ENCODE measurements around the gene AKR1B15.
"Not testable (repeated sequence)": the region's sequence is repeated elsewhere in the genome, so short reads cannot be mapped to it uniquely, and the experiment has no call there.

AKR1B15 gene

GRCh38 chr7:134533288-134533771 lies 15.6 kb upstream of the AKR1B15 start:
- no peak for DNase-seq

DNA sequence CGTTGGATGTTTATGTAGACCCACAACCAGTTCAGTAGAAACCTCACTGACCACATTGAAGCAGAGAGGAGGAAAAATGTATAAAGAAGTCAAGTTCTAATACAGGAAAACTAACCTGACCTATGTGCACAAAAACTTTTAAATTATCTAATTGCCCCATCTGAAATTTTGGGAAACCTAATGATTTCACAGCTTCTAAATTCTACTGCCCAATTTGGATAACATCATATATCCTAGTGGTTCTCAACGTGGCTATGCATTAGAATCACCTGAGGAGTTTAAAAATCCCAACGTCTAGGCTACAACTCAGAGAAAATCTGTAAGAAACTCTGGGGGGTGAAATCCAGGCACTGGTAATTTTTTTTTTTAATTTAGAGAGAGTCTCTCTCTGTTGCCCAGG lies 14.3 kb upstream of the AKR1B15 start:
- DNase-seq, result no peak

DNA sequence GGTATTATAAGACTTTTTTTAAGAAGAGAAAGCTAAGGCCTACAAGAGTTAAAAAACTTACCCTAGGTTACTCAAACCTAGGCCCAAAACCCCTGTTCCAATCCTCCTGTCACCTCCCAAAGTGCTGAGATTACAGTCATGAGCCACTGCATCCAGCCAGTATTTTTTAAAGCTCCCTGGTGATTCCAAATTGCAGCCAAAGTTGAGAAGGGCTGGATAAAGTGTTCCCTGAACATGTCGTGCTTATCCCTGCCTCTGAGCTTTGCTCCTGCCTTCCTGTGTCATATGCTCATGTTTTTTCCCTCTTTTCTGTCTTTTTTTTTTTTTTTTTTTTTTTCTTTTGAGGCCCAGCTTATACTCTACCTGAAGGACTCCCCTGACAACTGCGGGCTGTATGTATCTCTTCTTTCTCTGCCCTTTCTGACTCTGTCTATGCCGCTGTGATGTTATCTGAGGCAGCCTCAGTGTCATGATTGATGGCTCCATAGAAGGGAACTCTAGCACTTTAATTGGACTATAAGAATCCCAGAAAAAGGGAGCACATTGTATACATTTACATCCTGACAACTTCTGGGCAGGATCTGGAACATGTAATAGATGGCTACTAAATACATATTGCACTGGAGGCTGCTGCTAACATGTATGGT lies 13.5 kb upstream of the AKR1B15 start:
- no peak for DNase-seq

DNA sequence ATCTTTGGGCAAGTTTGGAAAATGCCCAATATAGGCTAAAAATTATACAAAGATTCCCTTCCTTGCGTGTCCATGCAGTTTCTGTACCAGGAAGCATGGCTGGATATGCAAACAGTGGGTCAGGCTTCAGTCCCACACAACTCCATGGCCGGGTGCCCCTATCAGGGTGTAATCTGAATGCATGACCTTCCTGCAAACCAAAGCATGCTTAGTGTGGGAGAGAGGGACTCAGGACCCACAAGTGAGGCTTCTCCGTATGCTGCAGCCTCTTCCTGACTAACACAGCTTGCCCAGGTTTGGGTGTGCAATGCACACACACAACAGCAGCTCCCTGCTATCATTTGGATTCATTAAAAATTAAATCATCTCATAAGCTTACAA lies 13.0 kb upstream of the AKR1B15 start:
- no peak for DNase-seq

DNA sequence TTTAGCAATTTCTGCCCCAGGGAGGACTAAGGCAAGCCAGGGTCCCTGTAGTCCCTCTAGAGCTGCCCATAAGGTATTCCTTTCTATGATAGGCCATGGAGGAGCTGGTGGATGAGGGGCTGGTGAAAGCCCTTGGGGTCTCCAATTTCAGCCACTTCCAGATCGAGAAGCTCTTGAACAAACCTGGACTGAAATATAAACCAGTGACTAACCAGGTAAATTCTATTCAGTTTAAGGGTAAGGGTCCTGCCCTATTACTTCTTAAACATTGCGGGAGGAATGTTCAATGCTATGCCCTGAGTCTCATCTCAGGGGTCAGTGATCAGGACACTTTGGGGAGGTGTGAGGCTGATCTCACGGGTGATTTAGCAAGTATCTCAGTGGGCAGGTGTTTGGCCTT lies 12.4 kb upstream of the AKR1B15 start:
- DNase-seq, result not testable (repeated sequence)

- DNase-seq, result not testable (repeated sequence)
Observed at GRCh38 chr7:134537273-134537781, 11.6 kb upstream of the AKR1B15 start.

GRCh38 chr7:134539380-134540004 lies 9.4 kb upstream of the AKR1B15 start:
- DNase-seq, result no peak

- DNase-seq, result not testable (repeated sequence)
Observed at GRCh38 chr7:134541501-134542194, 7.3 kb upstream of the AKR1B15 start.

GRCh38 chr7:134542195-134542771 lies 6.6 kb upstream of the AKR1B15 start:
- no peak for DNase-seq

GRCh38 chr7:134545380-134545779 lies 3.5 kb upstream of the AKR1B15 start:
- no peak for DNase-seq

GRCh38 chr7:134545918-134546317 lies 3.0 kb upstream of the AKR1B15 start:
- DNase-seq, result no peak

DNA sequence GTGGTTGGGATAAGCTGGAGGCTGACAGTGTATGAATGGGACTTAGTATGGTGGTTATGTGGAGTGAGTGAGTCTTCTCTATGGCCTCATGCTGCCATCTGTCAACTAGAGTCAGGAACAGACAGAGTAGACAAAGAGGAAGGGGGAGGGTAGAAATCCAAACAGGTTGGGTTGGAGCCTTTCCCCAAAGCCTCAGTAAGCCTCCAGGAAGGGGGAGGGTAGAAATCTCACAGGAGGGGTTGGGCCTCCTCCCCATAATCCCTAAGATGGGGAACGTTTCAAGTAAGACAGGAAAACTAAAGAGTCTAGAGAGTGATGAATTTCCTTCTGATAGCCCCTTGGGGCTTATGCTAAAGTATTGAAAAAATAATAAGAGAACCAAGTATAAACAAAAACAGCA lies 2.0 kb upstream of the AKR1B15 start:
- DNase-seq, result no peak

GRCh38 chr7:134547397-134548054 lies 1.4 kb upstream of the AKR1B15 start:
- DNase-seq, result peak; percentile 60 to 72

- DNase-seq, result no peak
Observed at GRCh38 chr7:134549366-134549765, 456 bp downstream of the AKR1B15 start.

GRCh38 chr7:134552105-134552504 lies 3.2 kb downstream of the AKR1B15 start:
- no peak for DNase-seq

DNA sequence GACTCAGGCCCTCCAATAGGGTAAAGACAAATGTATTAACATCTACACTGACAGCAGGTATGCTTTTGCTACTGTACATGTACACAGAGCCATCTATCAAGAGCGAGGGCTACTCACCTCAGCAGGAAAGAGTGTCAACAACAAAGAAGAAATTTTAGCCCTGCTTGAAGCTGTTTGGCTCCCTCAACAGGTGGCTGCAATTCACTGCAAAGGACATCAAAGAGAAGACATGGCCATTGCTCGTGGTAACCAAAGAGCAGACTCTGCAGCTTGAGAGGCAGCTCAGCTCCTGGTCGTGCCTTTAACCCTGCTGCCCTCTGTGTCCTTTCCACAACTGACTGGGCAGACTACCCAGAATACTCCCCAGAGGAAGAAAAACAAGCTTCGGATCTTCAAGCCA lies 5.1 kb downstream of the AKR1B15 start:
- DNase-seq, result no peak

DNA sequence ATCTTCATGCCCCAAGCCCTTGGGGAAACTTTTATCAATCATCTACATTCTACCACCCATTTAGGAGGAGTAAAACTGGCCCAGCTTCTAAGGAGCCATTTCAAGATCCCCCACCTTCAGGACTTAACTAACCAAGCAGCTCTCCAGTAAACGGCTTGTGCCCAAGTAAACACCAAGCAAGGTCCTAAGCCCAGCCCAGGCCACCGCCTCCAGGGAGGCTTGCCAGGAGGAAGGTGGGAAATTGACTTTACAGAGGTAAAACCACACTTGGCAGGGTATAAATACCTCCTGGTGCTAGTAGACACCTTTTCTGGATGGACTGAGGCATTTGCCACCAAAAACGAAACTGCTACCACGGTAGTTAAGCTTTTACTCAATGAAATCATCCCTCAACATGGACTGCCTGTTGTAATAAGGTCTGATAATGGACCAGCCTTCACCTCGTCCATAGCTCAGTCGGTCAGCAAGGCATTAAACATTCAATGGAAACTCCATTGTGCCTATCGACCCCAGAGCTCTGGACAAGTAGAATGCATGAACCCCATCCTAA lies 5.6 kb downstream of the AKR1B15 start:
- DNase-seq, result no peak

- no peak for DNase-seq
Observed at GRCh38 chr7:134557391-134557790, 8.5 kb downstream of the AKR1B15 start.

DNA sequence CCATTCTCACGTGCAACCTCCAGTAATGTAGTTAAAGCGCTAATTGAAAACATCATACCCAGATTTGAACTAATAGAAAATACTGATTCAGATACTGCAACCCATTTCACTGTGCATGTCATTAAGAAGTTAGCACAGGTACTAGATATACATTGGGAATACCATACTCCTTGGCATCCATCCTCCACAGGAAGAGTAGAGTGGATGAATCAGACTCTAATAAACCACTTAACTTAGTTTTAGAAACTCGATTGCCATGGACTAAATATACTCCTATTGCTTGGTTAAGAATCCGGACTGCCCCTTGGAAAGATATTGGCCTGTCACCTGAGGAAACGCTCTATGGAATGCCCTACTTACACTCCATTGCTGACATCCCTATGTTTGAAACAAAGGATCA lies 9.5 kb downstream of the AKR1B15 start:
- no peak for DNase-seq

DNA sequence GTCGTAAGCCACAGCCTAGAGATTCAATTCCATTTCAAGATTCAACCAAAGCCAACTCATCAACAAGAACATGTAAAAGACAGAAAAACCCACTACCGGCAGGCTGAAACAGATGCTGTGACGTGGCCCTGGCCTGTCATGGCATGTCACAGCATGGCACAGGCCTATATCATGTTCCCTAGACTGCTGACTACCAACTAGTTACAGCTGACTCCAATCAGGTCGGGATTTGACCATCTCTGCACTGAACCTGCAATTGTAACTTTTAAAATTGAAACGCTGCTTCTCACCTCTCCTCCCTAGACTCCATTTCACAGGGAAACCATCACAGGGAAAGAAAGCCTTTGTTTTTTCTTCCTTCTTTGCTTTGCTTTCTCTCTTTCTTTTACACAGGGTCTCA lies 12.7 kb downstream of the AKR1B15 start:
- DNase-seq, result not testable (repeated sequence)

DNA sequence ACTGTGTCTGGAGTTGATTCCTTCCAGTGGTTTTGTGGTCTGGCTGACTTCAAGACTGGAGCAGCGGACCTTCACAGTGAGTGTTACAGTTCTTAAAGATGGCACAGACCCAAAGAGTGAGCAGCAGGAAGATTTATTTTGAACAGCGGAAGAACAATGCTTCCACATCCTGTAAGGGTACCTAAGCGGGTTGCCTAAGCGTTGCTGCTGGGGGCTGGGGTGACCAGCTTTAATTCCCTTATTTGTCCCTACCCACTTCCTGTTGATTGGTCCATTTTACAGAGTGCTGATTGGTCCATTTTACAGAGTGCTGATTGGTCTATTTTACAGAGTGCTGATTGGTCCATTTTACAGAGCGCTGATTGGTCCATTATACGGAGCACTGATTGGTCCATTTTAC lies 13.2 kb downstream of the AKR1B15 start:
- DNase-seq, result no peak

DNA sequence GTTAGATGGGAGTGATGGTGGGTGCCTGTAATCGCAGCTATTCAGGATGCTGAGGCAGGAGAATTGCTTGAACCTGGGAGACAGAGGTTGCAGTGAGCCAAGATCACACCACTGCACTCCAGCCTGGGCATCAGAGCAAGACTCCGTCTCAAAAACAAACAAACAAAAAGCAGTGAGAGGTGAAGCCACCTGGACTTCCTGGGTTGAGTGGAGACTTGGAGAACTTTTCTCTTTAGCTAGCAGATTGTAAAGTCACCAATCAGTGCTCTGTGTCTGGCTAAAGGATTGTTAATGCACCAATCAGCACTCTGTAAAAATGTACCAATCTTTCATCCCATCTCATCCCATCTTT lies 14.5 kb downstream of the AKR1B15 start:
- not testable (repeated sequence) for DNase-seq

- no peak for DNase-seq
Observed at GRCh38 chr7:134565643-134566136, 16.8 kb downstream of the AKR1B15 start.
